PC-3 (cell line): Measurements from ENCODE around the gene CBX2. TPM values are rescaled to one million over a fixed set of nuclear protein-coding genes. Genes with fewer than 3 reads are reported as not detected.

ENCODE experiments used
- ATAC-seq: fragments of 200-7000 bp; cut with Tn5 transposase; 2 replicates; pipeline ENCODE4 v1.9.1; 2020; ENCODE audit warnings: mild to moderate bottlenecking, moderate library complexity
- BruUV-seq: library from RNA; stranded (reverse); fragments of 400-500 nt; replicated peaks from 2 replicates; lab custom pipeline; 2021; lab: Mats Ljungman, UMichigan
- CTCF ChIA-PET: fragments of 300-600 bp; sonication (Branson Sonifier 250); formaldehyde crosslinking; loops from one replicate; lab custom pipeline; 2022; ENCODE audit warnings: antibody characterized with exemption; lab: Charles Lee
- POLR2A ChIA-PET: fragments of 300-600 bp; sonication (Branson Sonifier 250); formaldehyde crosslinking; loops from one replicate; lab custom pipeline; 2022; ENCODE audit warnings: antibody characterized with exemption; ENCODE audit not compliant: unreplicated experiment; lab: Charles Lee
- DNase-seq: peaks from one replicate; pipeline ENCODE4 v3.0.0-alpha.2; 2015
- H2AFZ ChIP-seq: fragments of 300-600 bp; sonication (generic); 2 replicates; pipeline ENCODE4 v1.6.0; 2016; ENCODE audit warnings: antibody characterized with exemption, low read length
- H3F3A ChIP-seq: fragments of 300-600 bp; sonication (generic); one replicate; pipeline ENCODE4 v1.6.0; 2017; ENCODE audit warnings: antibody characterized with exemption, low read length, control low read depth, mild to moderate bottlenecking; ENCODE audit not compliant: unreplicated experiment
- H3K27ac ChIP-seq: fragments of 300-600 bp; sonication (generic); 2 replicates; pipeline ENCODE4 v1.5.1; 2016; ENCODE audit warnings: mild to moderate bottlenecking, low read length
- H3K27me3 ChIP-seq: fragments of 300-600 bp; sonication (generic); 2 replicates; pipeline ENCODE4 v1.6.1; 2016; ENCODE audit warnings: low read length, mixed read lengths
- H3K36me3 ChIP-seq: fragments of 300-600 bp; sonication (generic); 2 replicates; pipeline ENCODE4 v1.6.1; 2016; ENCODE audit warnings: low read depth, mixed run types, low read length, mixed read lengths
- H3K4me1 ChIP-seq: fragments of 300-600 bp; sonication (generic); 2 replicates; pipeline ENCODE4 v1.5.1; 2016; ENCODE audit warnings: low read length; ENCODE audit not compliant: insufficient read depth
- H3K4me2 ChIP-seq: fragments of 300-600 bp; sonication (generic); 2 replicates; pipeline ENCODE4 v1.6.0; 2016; ENCODE audit warnings: low read length
- H3K4me3 ChIP-seq: fragments of 300-600 bp; sonication (generic); 2 replicates; pipeline ENCODE4 v1.5.1; 2016; ENCODE audit warnings: mild to moderate bottlenecking, low read length, mixed read lengths
- H3K79me2 ChIP-seq: fragments of 300-600 bp; sonication (generic); 2 replicates; pipeline ENCODE4 v1.6.1; 2017; ENCODE audit warnings: low read length, mixed read lengths
- H3K9ac ChIP-seq: fragments of 300-600 bp; sonication (generic); 2 replicates; pipeline ENCODE4 v1.6.0; 2016; ENCODE audit warnings: mild to moderate bottlenecking, low read length
- H3K9me2 ChIP-seq: fragments of 300-600 bp; sonication (generic); replicated peaks from 2 replicates; pipeline ENCODE4 v1.6.1; 2016; ENCODE audit warnings: mixed run types, low read length, mixed read lengths
- H3K9me3 ChIP-seq: fragments of 300-600 bp; sonication (generic); 2 replicates; pipeline ENCODE4 v1.6.1; 2016; ENCODE audit warnings: low read length, mixed read lengths
- H4K20me1 ChIP-seq: fragments of 300-600 bp; sonication (generic); 2 replicates; pipeline ENCODE4 v1.6.1; 2016; ENCODE audit warnings: low read length, mixed read lengths
- EZH2 ChIP-seq: fragments of 300-600 bp; sonication (generic); IDR thresholded peaks from one replicate; pipeline ENCODE4 v1.6.1; 2017; ENCODE audit warnings: antibody characterized with exemption, mild to moderate bottlenecking, low read length; ENCODE audit not compliant: unreplicated experiment
- EZH2phosphoT487 ChIP-seq: fragments of 300-600 bp; sonication (generic); IDR thresholded peaks from 2 replicates; pipeline ENCODE4 v1.6.1; 2018; ENCODE audit warnings: mild to moderate bottlenecking, antibody characterized with exemption, low read length, borderline replicate concordance
- intact Hi-C: fragments of 100-400 bp; cut with micrococcal nuclease; formaldehyde crosslinking; loops from 2 replicates; pipeline ENCODE4 v1.9.0; 2023
- total RNA-seq: library from RNA; depleted of rRNA; stranded (reverse); fragments of >200 nt; gene quantifications from 2 replicates; pipeline ENCODE4 v1.2.3, GENCODE V29; 2014
- TF ChIP-seq, protein P1 (sequence below): fragments of 300-600 bp; sonication (generic); conservative IDR thresholded peaks from 2 replicates; pipeline ENCODE4 v1.5.1; 2017; ENCODE audit warnings: antibody characterized with exemption, low read depth, mild to moderate bottlenecking, low read length

CBX2 gene
- total RNA-seq, 1 experiment from 2014 or later: 39.2 TPM

DNA sequence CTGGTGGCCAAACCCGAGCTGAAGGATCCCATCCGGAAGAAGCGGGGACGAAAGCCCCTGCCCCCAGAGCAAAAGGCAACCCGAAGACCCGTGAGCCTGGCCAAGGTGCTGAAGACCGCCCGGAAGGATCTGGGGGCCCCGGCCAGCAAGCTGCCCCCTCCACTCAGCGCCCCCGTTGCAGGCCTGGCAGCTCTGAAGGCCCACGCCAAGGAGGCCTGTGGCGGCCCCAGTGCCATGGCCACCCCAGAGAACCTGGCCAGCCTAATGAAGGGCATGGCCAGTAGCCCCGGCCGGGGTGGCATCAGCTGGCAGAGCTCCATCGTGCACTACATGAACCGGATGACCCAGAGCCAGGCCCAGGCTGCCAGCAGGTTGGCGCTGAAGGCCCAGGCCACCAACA lies 5.9 kb downstream of the CBX2 start:
- no peak overlapping the region for H3K9ac ChIP-seq
- intact Hi-C loops: no loop called here
- TF ChIP-seq EZH2phosphoT487: no peak
- TF ChIP-seq, protein P1, sequence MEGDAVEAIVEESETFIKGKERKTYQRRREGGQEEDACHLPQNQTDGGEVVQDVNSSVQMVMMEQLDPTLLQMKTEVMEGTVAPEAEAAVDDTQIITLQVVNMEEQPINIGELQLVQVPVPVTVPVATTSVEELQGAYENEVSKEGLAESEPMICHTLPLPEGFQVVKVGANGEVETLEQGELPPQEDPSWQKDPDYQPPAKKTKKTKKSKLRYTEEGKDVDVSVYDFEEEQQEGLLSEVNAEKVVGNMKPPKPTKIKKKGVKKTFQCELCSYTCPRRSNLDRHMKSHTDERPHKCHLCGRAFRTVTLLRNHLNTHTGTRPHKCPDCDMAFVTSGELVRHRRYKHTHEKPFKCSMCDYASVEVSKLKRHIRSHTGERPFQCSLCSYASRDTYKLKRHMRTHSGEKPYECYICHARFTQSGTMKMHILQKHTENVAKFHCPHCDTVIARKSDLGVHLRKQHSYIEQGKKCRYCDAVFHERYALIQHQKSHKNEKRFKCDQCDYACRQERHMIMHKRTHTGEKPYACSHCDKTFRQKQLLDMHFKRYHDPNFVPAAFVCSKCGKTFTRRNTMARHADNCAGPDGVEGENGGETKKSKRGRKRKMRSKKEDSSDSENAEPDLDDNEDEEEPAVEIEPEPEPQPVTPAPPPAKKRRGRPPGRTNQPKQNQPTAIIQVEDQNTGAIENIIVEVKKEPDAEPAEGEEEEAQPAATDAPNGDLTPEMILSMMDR: no peak
- TF ChIP-seq EZH2: no peak
- POLR2A ChIA-PET: no interaction called here
- H3K9me2 ChIP-seq: no peaks in the 10 kb centered on the region
- peaks cover 8% of the 10 kb centered on the region; the same call in 1 of the 2 replicates for H4K20me1 ChIP-seq
- BruUV-seq: no TSS peak
- H3K4me1 ChIP-seq: peaks cover 13% of the 10 kb centered on the region
- CTCF ChIA-PET: no interaction called here
- H3F3A ChIP-seq: no peaks in the 10 kb centered on the region
- H3K79me2 ChIP-seq: peaks cover 26% of the 10 kb centered on the region
- H3K36me3 ChIP-seq: peaks cover 38% of the 10 kb centered on the region; the same call in 1 of the 2 replicates
- H3K27ac ChIP-seq: no peak overlapping the region
- no peak overlapping the region for H3K4me3 ChIP-seq
- ATAC-seq (no peak), DNase-seq (no peak)
- no peaks in the 10 kb centered on the region for H3K9me3 ChIP-seq
- H3K4me2 ChIP-seq: no peak overlapping the region
- H3K27me3 ChIP-seq: no peaks in the 10 kb centered on the region
- H2AFZ ChIP-seq: no peak overlapping the region

DNA sequence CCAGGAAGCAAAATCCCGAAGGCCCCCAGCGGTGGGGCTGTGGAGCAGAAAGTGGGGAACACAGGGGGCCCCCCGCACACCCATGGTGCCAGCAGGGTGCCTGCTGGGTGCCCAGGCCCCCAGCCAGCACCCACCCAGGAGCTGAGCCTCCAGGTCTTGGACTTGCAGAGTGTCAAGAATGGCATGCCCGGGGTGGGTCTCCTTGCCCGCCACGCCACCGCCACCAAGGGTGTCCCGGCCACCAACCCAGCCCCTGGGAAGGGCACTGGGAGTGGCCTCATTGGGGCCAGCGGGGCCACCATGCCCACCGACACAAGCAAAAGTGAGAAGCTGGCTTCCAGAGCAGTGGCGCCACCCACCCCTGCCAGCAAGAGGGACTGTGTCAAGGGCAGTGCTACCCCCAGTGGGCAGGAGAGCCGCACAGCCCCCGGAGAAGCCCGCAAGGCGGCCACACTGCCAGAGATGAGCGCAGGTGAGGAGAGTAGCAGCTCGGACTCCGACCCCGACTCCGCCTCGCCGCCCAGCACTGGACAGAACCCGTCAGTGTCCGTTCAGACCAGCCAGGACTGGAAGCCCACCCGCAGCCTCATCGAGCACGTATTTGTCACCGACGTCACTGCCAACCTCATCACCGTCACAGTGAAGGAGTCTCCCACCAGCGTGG lies 6.5 kb downstream of the CBX2 start:
- CTCF ChIA-PET: no interaction called here
- TF ChIP-seq EZH2phosphoT487 (no peak), EZH2 (no peak)
- TF ChIP-seq, protein P1: no peak
- peaks cover 7% of the 10 kb centered on the region for H3K4me1 ChIP-seq
- no peak overlapping the region for H2AFZ ChIP-seq
- no peaks in the 10 kb centered on the region for H3K27me3 ChIP-seq
- no peak for DNase-seq
- H3K27ac ChIP-seq: no peak overlapping the region
- peaks cover 3% of the 10 kb centered on the region for H3F3A ChIP-seq
- H3K4me2 ChIP-seq: no peak overlapping the region
- no peaks in the 10 kb centered on the region for H3K9me3 ChIP-seq
- intact Hi-C loops: no loop called here
- H3K36me3 ChIP-seq: peaks cover 38% of the 10 kb centered on the region; the same call in 1 of the 2 replicates
- H4K20me1 ChIP-seq: peaks cover 3% of the 10 kb centered on the region; the same call in 1 of the 2 replicates
- H3K9ac ChIP-seq: no peak overlapping the region
- H3K79me2 ChIP-seq: peaks cover 20% of the 10 kb centered on the region
- H3K4me3 ChIP-seq: no peak overlapping the region
- no TSS peak for BruUV-seq
- ATAC-seq: no peak
- H3K9me2 ChIP-seq: no peaks in the 10 kb centered on the region
- POLR2A ChIA-PET: no interaction called here
